ENCODE data around the gene BRD1.

Gene BRD1

GRCh38 chr22:49772692-49773091, 55.0 kb downstream of the BRD1 start:
- TF ChIP-seq ZFX (IDR thresholded peaks at IDR 0.05; ENCODE audit: borderline replicate concordance) (no peak), CTCF (IDR thresholded peaks at IDR 0.05) (no peak)
- H3K27ac ChIP-seq = no peak overlapping the region

- H3K27ac ChIP-seq = no peak overlapping the region
- TF ChIP-seq CTCF (IDR thresholded peaks at IDR 0.05) (no peak), ZFX (IDR thresholded peaks at IDR 0.05; ENCODE audit: borderline replicate concordance) (no peak)
Observed at GRCh38 chr22:49771266-49772065, 56.2 kb downstream of the BRD1 start.

- no peak overlapping the region for H3K27ac ChIP-seq
- TF ChIP-seq CTCF (IDR thresholded peaks at IDR 0.05) = no peak
- TF ChIP-seq ZFX (IDR thresholded peaks at IDR 0.05; ENCODE audit: borderline replicate concordance) = no peak
Observed at GRCh38 chr22:49770547-49771265, 57.0 kb downstream of the BRD1 start.

GRCh38 chr22:49769691-49770546, 57.8 kb downstream of the BRD1 start:
- no peak overlapping the region for H3K27ac ChIP-seq
- no peak for TF ChIP-seq CTCF (IDR thresholded peaks at IDR 0.05)
- no peak for TF ChIP-seq ZFX (IDR thresholded peaks at IDR 0.05; ENCODE audit: borderline replicate concordance)

GRCh38 chr22:49768951-49769690, 58.6 kb downstream of the BRD1 start:
- H3K27ac ChIP-seq = no peak overlapping the region
- TF ChIP-seq CTCF (IDR thresholded peaks at IDR 0.05) (no peak), ZFX (IDR thresholded peaks at IDR 0.05; ENCODE audit: borderline replicate concordance) (no peak)

GRCh38 chr22:49768077-49768910, 59.4 kb downstream of the BRD1 start:
- TF ChIP-seq ZFX (IDR thresholded peaks at IDR 0.05; ENCODE audit: borderline replicate concordance) (no peak), CTCF (IDR thresholded peaks at IDR 0.05) (no peak)
- no peak overlapping the region for H3K27ac ChIP-seq

Measured in 22Rv1 (cell line).